ENCODE measurements around the gene FKBP4. TPM values are rescaled to one million over a fixed set of nuclear protein-coding genes. Genes with fewer than 3 reads are reported as not detected.

FKBP4 gene
- total RNA-seq, 1 experiment from 2014 or later, result 226 TPM

DNA sequence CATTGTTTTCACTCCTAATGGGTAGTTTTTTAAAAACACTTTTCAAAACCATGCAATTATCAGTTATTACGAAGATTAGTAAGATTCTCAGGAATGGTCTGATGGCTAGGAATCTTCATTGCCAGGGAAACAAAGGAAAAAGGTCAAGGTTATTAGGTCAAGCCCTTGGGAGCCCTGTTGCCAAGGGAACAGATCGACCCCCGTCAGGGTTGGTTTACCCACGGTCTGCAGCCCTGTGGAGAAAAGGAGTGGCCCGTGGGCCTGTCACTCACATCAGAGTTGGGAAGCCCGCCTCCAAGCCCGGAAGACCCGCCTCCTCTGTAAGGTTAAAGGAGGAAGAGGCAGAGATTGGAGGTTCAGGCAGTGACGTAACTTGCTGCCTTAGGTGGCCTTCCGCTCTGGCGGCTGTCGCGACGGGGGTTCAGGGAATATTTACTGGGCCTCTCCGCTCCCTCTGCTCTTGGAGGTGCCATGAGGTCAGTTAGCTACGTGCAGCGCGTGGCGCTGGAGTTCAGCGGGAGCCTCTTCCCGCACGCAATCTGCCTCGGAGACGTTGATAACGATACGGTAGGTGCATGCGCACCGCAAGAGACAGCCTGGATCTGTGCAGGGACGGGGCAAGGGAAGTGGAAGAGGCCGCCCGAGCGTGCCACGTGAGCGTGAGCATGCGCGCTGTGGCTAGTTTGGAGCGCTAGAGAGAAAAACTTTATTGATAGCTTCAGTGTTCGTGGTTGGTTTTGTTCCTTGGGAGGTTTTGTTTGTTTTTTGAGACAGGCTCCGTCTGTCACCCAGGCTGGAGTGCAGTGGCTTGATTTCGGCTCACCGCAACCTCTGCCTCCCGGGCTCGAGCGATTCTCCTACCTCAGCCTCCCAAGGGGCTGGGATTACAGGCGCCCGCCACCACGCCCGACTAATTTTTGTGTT lies 17.8 kb downstream of the FKBP4 start, which contains the start of gene ITFG2:
TSS of gene ITFG2 (plus strand) at position 379 of the 924 bp plus-strand sequence. CDS start at position 472, 93 bp downstream.
- Histone ChIP-seq H3K9me2 (ENCODE audit: insufficient read depth) (no peaks in the 10 kb centered on the region), H3K4me2 (peak within 1 kb of the TSS; percentile 83), H3K9me3 (ENCODE audit: insufficient read depth, low read depth) (no peaks in the 10 kb centered on the region), H3K27ac (peak within 1 kb of the TSS; percentile 76), H3F3A (ENCODE audit: insufficient read depth, low read depth) (peaks cover 12% of the 10 kb centered on the region), H3K4me1 (replicated peaks; ENCODE audit: insufficient read depth) (peaks cover 16% of the 10 kb centered on the region), H3K79me2 (ENCODE audit: low read depth) (peaks cover 33% of the 10 kb centered on the region), H3K27me3 (ENCODE audit: insufficient read depth, low read depth) (no peaks in the 10 kb centered on the region), H4K20me1 (ENCODE audit: insufficient read depth) (0 out of 2 replicates have a peak, but pooled peaks cover 7% of the 10 kb centered on the region), H3K36me3 (ENCODE audit: low read depth) (0 out of 2 replicates have a peak, but pooled peaks cover 3% of the 10 kb centered on the region), H2AFZ (peak within 1 kb of the TSS; percentile 85), H3K4me3 (peak within 1 kb of the TSS; percentile 78)
- TSS peak; percentile 67 for BruUV-seq (replicated peaks)
- CTCF ChIA-PET, result interaction anchor here (0.6 to 1.2 kb wide), 2 partner anchors 16 to 72 kb away, joined by 3 to 5 read pairs; no protein-coding TSS in a partner anchor
- intact Hi-C loops (cut with micrococcal nuclease; ENCODE audit: unreplicated experiment), result loop anchor here (1.0 kb wide), 5 partner anchors 17 to 229 kb away; partner anchors contain the start of genes FOXM1 and RHNO1
- peak; percentile 96 to 98 for DNase-seq
- no peak for TF ChIP-seq EZH2 (IDR thresholded peaks at IDR 0.05; ENCODE audit: low read depth)
- TF ChIP-seq, protein P1, sequence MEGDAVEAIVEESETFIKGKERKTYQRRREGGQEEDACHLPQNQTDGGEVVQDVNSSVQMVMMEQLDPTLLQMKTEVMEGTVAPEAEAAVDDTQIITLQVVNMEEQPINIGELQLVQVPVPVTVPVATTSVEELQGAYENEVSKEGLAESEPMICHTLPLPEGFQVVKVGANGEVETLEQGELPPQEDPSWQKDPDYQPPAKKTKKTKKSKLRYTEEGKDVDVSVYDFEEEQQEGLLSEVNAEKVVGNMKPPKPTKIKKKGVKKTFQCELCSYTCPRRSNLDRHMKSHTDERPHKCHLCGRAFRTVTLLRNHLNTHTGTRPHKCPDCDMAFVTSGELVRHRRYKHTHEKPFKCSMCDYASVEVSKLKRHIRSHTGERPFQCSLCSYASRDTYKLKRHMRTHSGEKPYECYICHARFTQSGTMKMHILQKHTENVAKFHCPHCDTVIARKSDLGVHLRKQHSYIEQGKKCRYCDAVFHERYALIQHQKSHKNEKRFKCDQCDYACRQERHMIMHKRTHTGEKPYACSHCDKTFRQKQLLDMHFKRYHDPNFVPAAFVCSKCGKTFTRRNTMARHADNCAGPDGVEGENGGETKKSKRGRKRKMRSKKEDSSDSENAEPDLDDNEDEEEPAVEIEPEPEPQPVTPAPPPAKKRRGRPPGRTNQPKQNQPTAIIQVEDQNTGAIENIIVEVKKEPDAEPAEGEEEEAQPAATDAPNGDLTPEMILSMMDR (conservative IDR thresholded peaks at IDR 0.05), result no peak
- POLR2A ChIA-PET (ENCODE audit: unreplicated experiment), result interaction anchor here (0.5 to 0.6 kb wide), 3 partner anchors 17 to 133 kb away, joined by 6 to 19 read pairs (median 10); no protein-coding TSS in a partner anchor

DNA sequence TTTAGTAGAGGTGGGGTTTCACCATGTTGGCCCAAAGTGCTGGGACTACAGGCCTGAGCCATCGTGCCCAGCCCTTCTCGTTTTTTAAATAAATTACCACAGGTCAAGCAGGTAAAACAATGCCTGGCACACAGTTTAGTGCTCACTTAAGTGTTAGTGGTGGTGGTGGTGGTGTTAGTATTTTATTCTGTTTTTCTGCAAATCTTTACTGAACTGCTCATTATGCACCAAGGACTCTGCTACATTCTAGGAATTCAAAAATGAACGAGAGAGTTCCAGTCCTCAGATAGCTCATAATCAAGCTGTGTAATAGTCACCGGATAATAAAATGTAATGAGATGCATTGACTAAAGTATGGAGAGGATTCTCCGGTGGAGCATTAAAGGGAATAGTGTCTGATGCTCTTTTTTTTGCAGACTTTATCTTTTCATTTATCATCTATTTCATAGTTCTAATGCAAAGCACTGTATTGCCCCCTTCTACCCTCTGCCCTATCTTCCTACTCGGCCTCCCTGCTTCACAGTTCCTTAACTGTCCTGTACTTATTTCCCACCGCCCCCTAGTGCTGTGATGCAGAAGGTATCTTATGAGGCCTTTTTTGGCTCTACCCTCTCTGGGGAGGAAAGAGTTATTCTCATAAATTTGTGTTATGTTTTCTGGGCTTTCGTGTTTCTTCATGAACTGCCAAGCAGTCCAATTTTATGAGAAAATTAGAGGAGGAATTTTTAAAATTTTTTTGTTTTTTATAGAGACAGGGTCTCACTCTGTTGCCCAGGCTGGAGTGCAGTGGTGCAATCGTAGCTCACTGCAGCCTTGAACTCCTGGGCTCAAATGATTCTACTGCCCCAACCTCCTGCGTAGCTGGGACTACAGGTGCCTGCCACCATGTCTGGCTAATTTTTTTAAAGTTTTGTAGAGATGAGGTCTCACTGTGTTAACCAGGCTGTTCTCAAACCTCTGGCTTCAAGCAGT lies 18.7 kb downstream of the FKBP4 start:
- peak overlapping the region; percentile 85 for H2AFZ ChIP-seq
- H3K27ac ChIP-seq, result peak overlapping the region; percentile 76; the same call in 1 of the 2 replicates
- 0 out of 2 replicates have a peak, but pooled peaks cover 3% of the 10 kb centered on the region for H3K36me3 ChIP-seq (ENCODE audit: low read depth)
- CTCF ChIA-PET, result interaction anchor here (1.1 to 1.2 kb wide), 2 partner anchors 17 to 29 kb away, joined by 3 read pairs; no protein-coding TSS in a partner anchor
- H3K9me3 ChIP-seq (ENCODE audit: insufficient read depth, low read depth), result no peaks in the 10 kb centered on the region
- DNase-seq, result peak; percentile 43 to 57
- 0 out of 2 replicates have a peak, but pooled peaks cover 7% of the 10 kb centered on the region for H4K20me1 ChIP-seq (ENCODE audit: insufficient read depth)
- BruUV-seq (replicated peaks), result no TSS peak
- no peaks in the 10 kb centered on the region for H3K9me2 ChIP-seq (ENCODE audit: insufficient read depth)
- intact Hi-C loops (cut with micrococcal nuclease; ENCODE audit: unreplicated experiment), result loop anchor here (1.0 kb wide), 2 partner anchors 73 to 228 kb away; no protein-coding TSS in a partner anchor
- H3K79me2 ChIP-seq (ENCODE audit: low read depth), result peaks cover 33% of the 10 kb centered on the region
- peak overlapping the region; percentile 78 for H3K4me3 ChIP-seq
- H3K4me1 ChIP-seq (replicated peaks; ENCODE audit: insufficient read depth), result peaks cover 16% of the 10 kb centered on the region
- TF ChIP-seq, protein P1 (conservative IDR thresholded peaks at IDR 0.05), result peak; percentile 83
- TF ChIP-seq EZH2 (IDR thresholded peaks at IDR 0.05; ENCODE audit: low read depth), result no peak
- H3K27me3 ChIP-seq (ENCODE audit: insufficient read depth, low read depth), result no peaks in the 10 kb centered on the region
- peak overlapping the region; percentile 83 for H3K4me2 ChIP-seq
- POLR2A ChIA-PET (ENCODE audit: unreplicated experiment), result interaction anchor here (0.5 kb wide), 1 partner anchor 132 kb away, joined by 19 read pairs; no protein-coding TSS in a partner anchor
- peaks cover 8% of the 10 kb centered on the region for H3F3A ChIP-seq (ENCODE audit: insufficient read depth, low read depth)

All from PC-9 (cell line).